NCI-H146 (cell line): ENCODE results near the gene CHRNA4.
A peak's percentile ranks its signal among the peaks of the same experiment; 100 is the strongest.
"Not testable (repeated sequence)": the region's sequence is repeated elsewhere in the genome, so short reads cannot be mapped to it uniquely, and the experiment has no call there.

Source experiments
- DNase-seq: peaks from one replicate; lab custom pipeline; 2025; lab: John Stamatoyannopoulos, UW

Gene CHRNA4

GRCh38 chr20:63348828-63349515, 12.2 kb downstream of the CHRNA4 start:
- DNase-seq, result no peak

- no peak for DNase-seq
Observed at GRCh38 chr20:63347950-63348827, 13.0 kb downstream of the CHRNA4 start.

DNA sequence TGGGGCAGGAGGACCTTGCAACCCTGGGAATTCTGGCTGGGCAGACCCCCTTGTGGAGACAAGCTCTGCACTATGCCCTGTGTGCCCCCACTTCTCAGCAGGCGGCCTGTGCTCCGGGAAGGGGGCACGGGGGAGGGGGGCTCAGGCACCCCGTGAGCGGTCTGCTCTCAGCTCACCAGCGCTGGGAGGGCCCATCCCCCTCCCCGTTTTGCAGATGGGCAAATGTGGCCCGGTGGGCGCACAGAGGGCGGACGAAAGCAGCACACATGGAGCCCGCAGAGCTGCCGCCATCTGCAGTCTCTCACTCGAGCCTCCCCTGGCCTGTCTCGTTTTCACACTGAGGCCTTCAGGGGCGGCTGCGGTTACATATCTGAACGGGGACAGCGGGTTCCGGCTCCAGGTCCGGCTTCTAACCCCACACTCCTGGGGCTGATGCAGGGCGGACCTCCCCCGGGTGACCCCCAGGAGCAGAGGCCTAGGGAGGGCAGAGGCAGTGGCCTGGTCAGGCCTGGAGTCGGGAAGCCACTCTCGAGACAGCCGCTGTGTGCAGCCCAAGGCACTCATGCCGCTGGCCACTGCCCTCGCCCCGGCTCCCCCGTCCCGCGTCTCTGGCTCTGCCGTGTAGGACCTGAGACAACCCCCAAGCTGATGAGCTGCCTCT, 13.9 kb downstream of the CHRNA4 start:
- no peak for DNase-seq

DNA sequence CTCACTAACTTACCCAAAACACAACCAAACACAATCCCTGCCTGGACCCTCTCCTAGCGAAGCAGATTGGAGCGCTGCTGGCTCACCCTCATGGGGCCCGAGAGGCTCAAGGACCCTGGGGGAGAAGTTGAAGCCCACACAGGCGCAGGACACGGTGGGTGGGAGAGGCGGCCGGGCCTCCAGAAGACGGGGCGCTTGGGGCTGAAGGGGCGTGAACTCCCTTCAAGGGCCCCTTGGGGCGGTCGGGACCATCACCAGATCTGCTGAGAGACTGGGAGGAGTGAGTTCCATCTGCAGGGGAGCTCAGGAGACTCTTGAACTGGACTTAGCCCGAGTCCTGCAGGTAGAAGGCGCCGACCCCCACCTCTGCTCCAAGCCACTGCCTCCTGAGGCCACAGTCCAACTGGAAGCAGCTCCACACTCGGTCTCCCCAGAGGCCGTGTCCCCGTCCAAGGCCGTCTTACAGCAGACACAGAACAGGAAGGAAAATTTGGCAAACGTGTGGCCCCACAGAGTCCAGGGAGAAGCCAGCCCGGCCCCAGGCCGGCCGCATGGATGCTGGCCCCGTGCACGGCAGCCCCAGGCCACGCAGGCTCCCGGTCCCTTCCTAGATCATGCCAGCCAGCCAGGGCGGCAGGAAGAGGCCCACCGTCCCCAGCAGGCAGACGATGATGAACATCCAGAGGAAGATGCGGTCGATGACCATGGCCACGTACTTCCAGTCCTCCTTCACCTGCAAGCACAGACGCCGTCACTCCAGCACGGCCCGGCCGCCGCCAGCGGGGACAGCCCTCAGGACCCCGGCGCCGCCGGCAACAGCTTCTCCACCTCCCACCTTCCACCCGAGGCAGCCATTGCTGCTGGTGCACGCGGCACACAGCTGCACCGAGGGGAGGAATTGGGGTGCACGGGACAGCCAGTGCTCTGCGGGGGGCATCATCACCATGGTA, 14.7 kb downstream of the CHRNA4 start:
- no peak for DNase-seq

DNA sequence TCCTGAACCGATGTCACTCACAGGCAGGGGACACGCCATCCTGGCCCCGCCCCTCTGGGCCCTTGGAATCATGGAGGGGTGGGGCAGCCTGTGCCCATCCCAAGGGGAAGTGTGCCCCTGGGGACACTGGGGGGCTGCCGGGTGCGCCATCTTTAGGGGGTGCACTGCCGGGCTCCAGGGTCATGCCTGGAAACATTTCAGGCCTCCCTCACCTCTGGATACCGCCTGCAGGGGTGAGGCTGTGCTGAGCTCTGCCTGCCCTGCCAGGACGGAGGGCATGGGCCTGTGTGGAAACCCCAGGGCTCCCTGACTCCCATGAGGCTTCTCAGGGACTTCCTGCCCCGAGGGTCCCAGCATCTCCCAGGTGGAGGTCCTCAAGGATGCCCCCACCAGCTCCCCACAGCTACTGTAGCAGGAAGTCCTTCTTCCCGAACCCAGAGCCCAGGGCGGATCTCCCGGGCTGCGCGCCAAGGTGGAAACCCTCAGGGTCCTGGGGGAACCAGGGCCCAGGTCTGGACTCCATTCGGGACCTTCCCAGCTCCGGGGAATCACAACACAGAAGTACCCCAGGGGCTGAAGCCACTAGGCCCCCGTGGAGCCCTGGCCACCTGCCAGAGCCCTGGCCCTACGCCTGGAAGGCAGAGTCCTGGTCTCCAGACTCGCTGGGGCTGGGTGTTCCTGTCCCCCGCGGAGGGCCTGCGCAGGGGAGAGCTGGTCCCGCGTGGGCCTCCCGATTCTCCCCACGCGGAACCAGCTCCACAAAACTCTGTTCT, 15.6 kb downstream of the CHRNA4 start:
- DNase-seq, result no peak

GRCh38 chr20:63344616-63345327, 16.4 kb downstream of the CHRNA4 start:
- no peak for DNase-seq

- no peak for DNase-seq
Observed at GRCh38 chr20:63343460-63344445, 17.4 kb downstream of the CHRNA4 start.

- DNase-seq, result no peak
Observed at GRCh38 chr20:63342561-63343459, 18.3 kb downstream of the CHRNA4 start.

DNA sequence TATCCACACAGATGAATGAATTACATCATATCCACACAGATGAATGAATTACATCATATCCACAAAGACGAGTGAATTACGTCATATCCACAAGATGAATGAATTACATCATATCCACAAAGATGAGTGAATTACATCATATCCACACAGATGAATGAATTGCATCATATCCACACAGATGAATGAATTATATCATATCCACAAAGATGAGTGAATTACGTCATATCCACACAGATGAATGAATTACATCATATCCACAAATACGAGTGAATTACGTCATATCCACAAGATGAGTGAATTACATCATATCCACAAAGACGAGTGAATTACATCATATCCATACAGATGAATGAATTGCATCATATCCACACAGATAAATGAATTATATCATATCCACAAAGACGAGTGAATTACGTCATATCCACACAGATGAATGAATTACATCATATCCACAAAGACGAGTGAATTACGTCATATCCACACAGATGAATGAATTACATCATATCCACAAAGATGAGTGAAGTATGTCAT, 20.9 kb downstream of the CHRNA4 start:
- DNase-seq, result not testable (repeated sequence)

- DNase-seq, result not testable (repeated sequence)
Observed at GRCh38 chr20:63339154-63340094, 21.7 kb downstream of the CHRNA4 start.

DNA sequence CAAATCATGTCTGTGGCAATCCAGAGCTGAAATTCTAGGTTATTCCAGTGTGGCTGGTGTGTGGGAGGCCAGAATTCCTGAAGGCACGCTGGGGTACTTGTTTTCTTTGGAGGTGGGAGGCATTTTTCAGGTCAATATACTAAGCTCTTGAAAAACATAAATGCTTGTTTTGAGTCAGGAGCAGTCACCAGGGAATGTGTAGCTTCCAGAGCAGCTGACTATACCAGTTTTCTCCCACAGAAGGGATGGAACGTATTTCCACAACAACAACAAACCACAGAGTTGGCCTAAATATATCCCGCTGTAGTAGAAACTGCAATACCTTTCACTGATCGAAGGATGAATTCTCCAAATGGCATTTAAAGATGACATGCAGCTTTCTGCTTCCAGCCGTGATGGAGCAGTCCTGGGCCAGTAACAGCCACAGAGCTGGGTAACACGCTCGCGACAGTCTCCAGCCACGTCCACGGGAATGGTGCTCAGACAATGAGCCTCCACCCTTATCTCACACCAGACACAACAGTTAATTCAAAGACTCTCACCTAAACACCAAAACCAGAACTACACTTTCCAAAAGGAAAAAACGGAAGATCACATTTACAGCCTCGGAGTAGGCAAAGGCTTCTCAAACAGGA, 23.2 kb downstream of the CHRNA4 start:
- DNase-seq, result no peak

DNA sequence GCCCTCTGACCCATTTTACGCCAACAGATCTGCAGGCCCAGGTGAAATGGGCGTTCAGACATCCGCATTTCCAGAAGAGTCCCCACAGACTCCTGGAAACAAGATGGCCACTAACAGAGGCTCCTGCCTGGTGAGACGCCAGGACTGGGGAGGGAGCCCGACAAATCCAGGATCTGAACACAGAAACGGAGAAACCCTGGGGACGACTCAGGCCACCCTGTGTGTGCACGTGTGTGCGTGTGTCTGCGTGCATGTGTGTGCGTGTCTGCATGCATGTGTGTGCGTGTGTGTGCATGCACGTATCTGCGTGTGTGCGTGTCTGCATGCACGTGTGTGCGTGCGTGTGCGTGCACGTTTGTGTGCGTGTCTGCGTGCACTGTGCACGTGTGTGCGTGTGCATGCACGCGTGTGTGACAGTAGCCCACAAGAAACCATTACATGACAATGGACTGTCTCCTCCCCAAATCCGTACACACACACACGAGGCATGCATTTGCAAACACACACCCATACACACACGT, 24.9 kb downstream of the CHRNA4 start:
- no peak for DNase-seq

DNA sequence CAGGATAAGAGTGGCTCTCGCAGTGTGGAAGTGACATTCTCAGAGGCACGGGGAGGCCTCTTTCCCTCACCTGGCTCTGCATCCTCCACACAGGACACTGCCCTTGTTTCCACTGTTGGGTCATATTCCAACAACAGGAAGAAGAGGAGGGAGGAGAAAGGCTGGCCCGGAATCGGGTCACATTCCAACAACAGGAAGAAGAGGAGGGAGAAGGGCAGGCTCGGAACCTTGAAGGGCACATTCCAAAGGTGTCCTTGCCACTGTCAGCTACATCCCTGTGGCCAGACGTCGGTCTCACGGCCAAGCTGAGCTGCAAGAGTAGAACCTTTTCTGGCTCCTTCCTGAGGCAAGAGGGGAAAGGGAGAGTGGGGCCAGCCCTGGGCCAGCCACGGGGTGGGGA, 25.4 kb downstream of the CHRNA4 start:
- DNase-seq, result no peak

- peak; percentile 49 for DNase-seq
Observed at GRCh38 chr20:63335060-63335459, 26.1 kb downstream of the CHRNA4 start.

DNA sequence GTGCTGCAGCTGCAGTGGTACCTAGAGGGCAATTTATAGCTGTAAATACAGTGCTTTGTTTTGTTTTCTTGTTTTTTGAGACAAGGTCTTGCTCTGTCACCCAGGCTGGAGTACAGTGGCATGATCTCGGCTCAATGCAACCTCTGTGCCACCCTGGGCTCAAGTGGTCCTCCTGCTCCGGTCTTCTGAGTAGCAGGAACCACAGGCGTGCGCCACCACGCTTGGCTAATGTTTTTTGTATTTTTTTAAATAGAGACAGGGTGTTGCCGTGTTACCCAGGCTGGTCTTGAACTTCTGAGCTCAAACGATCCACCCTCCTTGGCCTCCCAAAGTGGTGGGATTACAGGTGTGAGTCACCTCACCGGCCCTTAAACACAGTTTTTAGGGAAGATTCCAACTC, 26.8 kb downstream of the CHRNA4 start:
- DNase-seq, result no peak
